GM12878 (cell line): ENCODE results near the gene PALLD. TPM values are rescaled to one million over a fixed set of nuclear protein-coding genes. Genes with fewer than 3 reads are reported as not detected.
A peak's percentile ranks its signal among the peaks of the same experiment; 100 is the strongest.

Experiments
- ATAC-seq: fragments of 200-7000 bp; cut with Tn5 transposase; 3 replicates; pipeline ENCODE4 v1.9.1; 2020; ENCODE audit warnings: mild to moderate bottlenecking, moderate library complexity
- BruUV-seq: library from RNA; stranded (reverse); fragments of 400-500 nt; replicated peaks from 2 replicates; lab custom pipeline; 2021; lab: Mats Ljungman, UMichigan
- CTCF ChIA-PET: fragments of 300-600 bp; sonication (Branson Sonifier 250); formaldehyde crosslinking; extraction: SDS; loops from one replicate; lab custom pipeline; 2021; ENCODE audit warnings: inconsistent platforms; lab: Yijun Ruan, JAX
- POLR2A ChIA-PET: fragments of 350-600 bp; formaldehyde crosslinking; extraction: SDS; loops from one replicate; lab custom pipeline; 2021; ENCODE audit warnings: inconsistent platforms; lab: Charles Lee
- RAD21 ChIA-PET: fragments of 300-600 bp; sonication (Branson Sonifier 250); formaldehyde crosslinking; loops from one replicate; lab custom pipeline; 2023; ENCODE audit warnings: antibody characterized with exemption; ENCODE audit not compliant: unreplicated experiment; lab: Charles Lee
- SMC1A ChIA-PET: fragments of 300-600 bp; sonication (Branson Sonifier 250); formaldehyde crosslinking; loops from one replicate; lab custom pipeline; 2023; ENCODE audit not compliant: unreplicated experiment, uncharacterized antibody; lab: Charles Lee
- DNase-seq: peaks from one replicate; pipeline ENCODE4 v3.0.0-alpha.2; 2011; ENCODE audit warnings: low read depth, low spot score
- FAIRE-seq: peaks from 3 replicates; lab custom pipeline; 2011; peaks lifted over from hg19 to GRCh38; lab: Jason Lieb, UNC
- H2AFZ ChIP-seq: 2 replicates; pipeline ENCODE4 v1.6.0; 2011; ENCODE audit warnings: low read depth, low read length, control low read depth; ENCODE audit not compliant: control insufficient read depth
- H3K27ac ChIP-seq: 2 replicates; pipeline ENCODE4 v1.5.1; 2011; ENCODE audit warnings: control low read depth; ENCODE audit not compliant: control insufficient read depth, insufficient read depth
- H3K27me3 ChIP-seq, 2 experiments: replicated peaks in 1 of 2; 2 replicates each; pipeline versions ENCODE4 v1.6.0 to v1.6.1; 2011; ENCODE audit warnings: low read length in 1 of 2; ENCODE audit not compliant: control insufficient read depth in 2 of 2, insufficient read depth in 2 of 2
- H3K36me3 ChIP-seq, 2 experiments: 2 replicates each; pipeline ENCODE4 v1.5.1; 2011; ENCODE audit warnings: low read length in 1 of 2; ENCODE audit not compliant: control insufficient read depth in 2 of 2, insufficient read depth in 2 of 2
- H3K4me1 ChIP-seq: 2 replicates; pipeline ENCODE4 v1.6.1; 2011; ENCODE audit warnings: mild to moderate bottlenecking, low read length, moderate library complexity, mixed read lengths; ENCODE audit not compliant: control insufficient read depth, insufficient read depth
- H3K4me2 ChIP-seq: 2 replicates; pipeline ENCODE4 v1.6.0; 2011; ENCODE audit warnings: control low read depth; ENCODE audit not compliant: control insufficient read depth, insufficient read depth
- H3K4me3 ChIP-seq: fragments of 200-600 bp; sonication (generic); 2 replicates; pipeline ENCODE4 v1.5.1; 2016
- H3K79me2 ChIP-seq: 2 replicates; pipeline ENCODE4 v1.6.0; 2011; ENCODE audit warnings: low read length; ENCODE audit not compliant: control insufficient read depth, insufficient read depth
- H3K9ac ChIP-seq: 2 replicates; pipeline ENCODE4 v1.8.0; 2011; ENCODE audit warnings: low read length, control low read depth, mixed read lengths; ENCODE audit not compliant: control insufficient read depth, insufficient read depth
- H3K9me3 ChIP-seq: replicated peaks from 3 replicates; pipeline ENCODE4 v1.5.1; 2011; ENCODE audit warnings: mild to moderate bottlenecking, low read length; ENCODE audit not compliant: control insufficient read depth, insufficient read depth
- H4K20me1 ChIP-seq: 2 replicates; pipeline ENCODE4 v1.6.0; 2011; ENCODE audit not compliant: control insufficient read depth, insufficient read depth
- MLLT1 ChIP-seq: fragments of 450-650 bp; IDR thresholded peaks from 2 replicates; pipeline ENCODE4 v1.6.1; 2016; ENCODE audit warnings: mild to moderate bottlenecking
- PBX3 ChIP-seq: IDR thresholded peaks from 2 replicates; pipeline ENCODE4 v1.6.1; 2011; ENCODE audit warnings: mild to moderate bottlenecking, low read depth, low read length, moderate library complexity; ENCODE audit not compliant: insufficient replicate concordance
- POLR2A ChIP-seq: IDR thresholded peaks from 2 replicates; pipeline ENCODE4 v1.6.1; 2011; ENCODE audit warnings: low read depth, mild to moderate bottlenecking, low read length
- SRF ChIP-seq, 2 experiments: IDR thresholded peaks; 2 replicates each; pipeline ENCODE4 v1.6.1; 2011; ENCODE audit warnings: low read depth in 2 of 2, low read length in 2 of 2, mild to moderate bottlenecking in 1 of 2, moderate library complexity in 1 of 2
- TCF12 ChIP-seq: IDR thresholded peaks from 2 replicates; pipeline ENCODE4 v1.6.1; 2011; ENCODE audit warnings: low read depth, mild to moderate bottlenecking, low read length
- WGBS: methylation state at CpG from one replicate; pipeline ENCODE4 v1.1.6; 2016; ENCODE audit warnings: low lambda C conversion rate; ENCODE audit not compliant: insufficient replicate concordance, insufficient coverage; ENCODE audit errors: missing lambda C conversion rate; 5-methylcytosine and 5-hydroxymethylcytosine counted together
- in situ Hi-C: fragments of 300-500 bp; cut with MboI; formaldehyde crosslinking; loops from 9 replicates; pipeline ENCODE4 v1.14.3; 2018; ENCODE audit warnings: mixed read lengths
- intact Hi-C: fragments of 100-400 bp; cut with micrococcal nuclease; formaldehyde crosslinking; loops from one replicate; pipeline ENCODE4 v1.14.2; 2022; ENCODE audit not compliant: unreplicated experiment
- polyA plus RNA-seq, 11 experiments: library from polyadenylated mRNA; depleted of rRNA in 4 of 11; unstranded in 6 of 11; stranded (reverse) in 5 of 11; fragments of >200 nt; fragmentation: Nextera tagmentation in 4 of 11; fragmentation: Illumina TruSeq in 1 of 11; extraction: Ambion mirVana in 4 of 11; extraction: Trizol in 1 of 11; gene quantifications; 1 replicate in 1 of 11; 2 replicates in 10 of 11; pipeline versions ENCODE4 v1.2.1 to v1.2.3, GENCODE V29; 2011 to 2016; ENCODE audit warnings: inconsistent platforms in 2 of 11, missing spikeins in 2 of 11, low read depth in 1 of 11
- total RNA-seq, 4 experiments: library from RNA; depleted of rRNA in 3 of 4; stranded (reverse); fragments of >200 nt in 3 of 4; fragmentation: Illumina TruSeq in 1 of 4; extraction: Trizol in 1 of 4; gene quantifications; 2 replicates each; pipeline versions ENCODE4 v1.2.1 to v1.2.3, GENCODE V29; 2013 to 2021

The PALLD gene
- total and polyA plus RNA-seq, 10 of the 15 experiments (the other 5 are each of a cell fraction or from before 2014, with no cell fraction given) = 1.0 to 7.7 (median 1.7) TPM

DNA sequence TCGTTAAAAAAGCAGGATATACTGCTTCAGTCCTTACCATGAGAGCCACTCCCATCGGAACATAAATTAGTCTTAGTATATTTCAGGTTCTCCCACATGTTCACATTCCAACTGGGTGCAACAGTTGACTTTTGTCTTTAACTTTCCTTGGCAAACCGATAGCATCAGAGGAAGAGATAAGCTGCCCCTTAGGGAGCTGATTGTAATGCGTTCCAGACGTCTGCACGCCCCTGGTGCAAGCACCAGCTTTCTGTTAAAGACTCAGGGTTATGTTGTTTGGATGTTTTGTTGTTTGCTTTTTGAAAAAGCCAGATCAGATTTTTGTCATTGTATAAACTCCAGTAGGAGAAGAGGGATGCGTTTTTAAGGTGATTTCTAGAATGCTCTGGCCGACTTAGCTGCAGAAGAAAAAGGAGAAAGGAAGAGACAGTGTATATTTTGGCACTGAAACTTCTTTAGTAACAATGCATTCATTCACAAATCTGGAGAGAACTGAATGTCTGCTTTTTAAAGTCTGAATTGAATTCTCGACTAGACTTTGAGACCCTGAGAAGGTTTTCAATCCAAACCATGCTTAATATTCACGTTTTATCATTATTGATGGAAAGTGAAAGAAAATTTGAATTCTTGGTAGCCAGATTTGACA lies 352.3 kb downstream of the PALLD start:
- H2AFZ ChIP-seq = no peak overlapping the region
- no peak overlapping the region for H3K4me3 ChIP-seq
- no peaks in the 10 kb centered on the region for H3K36me3 ChIP-seq
- H3K27ac ChIP-seq = no peak overlapping the region
- H3K9me3 ChIP-seq = no peaks in the 10 kb centered on the region
- FAIRE-seq (no peak), DNase-seq (no peak), ATAC-seq (no peak)
- in situ Hi-C loops = no loop called here
- peaks cover 8% of the 10 kb centered on the region for H3K4me1 ChIP-seq
- ChIA-PET CTCF (interaction anchor here (0.6 to 1.2 kb wide), 7 partner anchors 11 to 61 kb away, joined by 3 to 5 read pairs (median 3); no protein-coding TSS in a partner anchor), SMC1A (interaction anchor here (0.9 to 5.7 kb wide), 12 partner anchors 8 to 137 kb away, joined by 3 to 53 read pairs (median 4); no protein-coding TSS in a partner anchor), POLR2A (interaction anchor here (0.7 to 1.1 kb wide), 2 partner anchors 13 to 16 kb away, joined by 3 read pairs; no protein-coding TSS in a partner anchor), RAD21 (interaction anchor here (1.0 to 1.5 kb wide), 4 partner anchors 15 to 140 kb away, joined by 3 to 11 read pairs (median 3); no protein-coding TSS in a partner anchor)
- H3K79me2 ChIP-seq = no peaks in the 10 kb centered on the region
- WGBS = 50% methylated on average over 10 of the region's 10 CpGs
- TF ChIP-seq MLLT1 (peak; percentile 51; the same call in 1 of the 2 replicates), POLR2A (no peak), TCF12 (no peak), PBX3 (no peak), SRF (IDR thresholded peaks at IDR 0.05; ENCODE audit: low read depth in 2 of 2, low read length in 2 of 2) (no peak)
- intact Hi-C loops = no loop called here
- no TSS peak for BruUV-seq
- no peak overlapping the region for H3K9ac ChIP-seq
- H3K27me3 ChIP-seq = no peaks in the 10 kb centered on the region
- no peak overlapping the region for H3K4me2 ChIP-seq
- no peaks in the 10 kb centered on the region for H4K20me1 ChIP-seq
